SU-DHL-6 (cell line): ENCODE measurements around the gene IYD.

Experiments used
- H2AFZ ChIP-seq: fragments of 200-600 bp; sonication (generic); 2 replicates; pipeline ENCODE4 v1.6.1; 2014; ENCODE audit warnings: low read depth, mild to moderate bottlenecking, moderate library complexity, mixed read lengths, antibody characterized with exemption, low read length; ENCODE audit not compliant: severe bottlenecking
- H3F3A ChIP-seq: fragments of 200-600 bp; shearing (Covaris generic); 2 replicates; pipeline ENCODE4 v1.6.0; 2016; ENCODE audit warnings: antibody characterized with exemption, mild to moderate bottlenecking; ENCODE audit not compliant: insufficient read depth
- H3K27ac ChIP-seq: fragments of 200-600 bp; sonication (generic); 2 replicates; pipeline ENCODE4 v1.5.1; 2016; ENCODE audit warnings: low read depth, mild to moderate bottlenecking, low read length, moderate library complexity, mixed read lengths
- H3K27me3 ChIP-seq: fragments of 200-600 bp; sonication (generic), shearing (Covaris generic); 2 replicates; pipeline ENCODE4 v1.6.0; 2014; ENCODE audit warnings: mild to moderate bottlenecking, low read length
- H3K36me3 ChIP-seq: fragments of 200-600 bp; sonication (generic); 2 replicates; pipeline ENCODE4 v1.6.1; 2014; ENCODE audit warnings: mild to moderate bottlenecking, low read length, mixed read lengths
- H3K4me2 ChIP-seq: fragments of 300-600, 200-600 bp; shearing (Covaris generic), sonication (generic); 2 replicates; pipeline ENCODE4 v1.6.0; 2014; ENCODE audit warnings: low read length, low read depth, mild to moderate bottlenecking; ENCODE audit not compliant: poor library complexity, severe bottlenecking
- H3K4me3 ChIP-seq: fragments of 200-600 bp; sonication (generic); 2 replicates; pipeline ENCODE4 v1.5.1; 2014; ENCODE audit warnings: antibody characterized with exemption, low read length, mild to moderate bottlenecking, mixed read lengths; ENCODE audit not compliant: insufficient read depth, poor library complexity, severe bottlenecking
- H3K79me2 ChIP-seq: fragments of 200-600 bp; sonication (generic); 2 replicates; pipeline ENCODE4 v1.6.1; 2014; ENCODE audit warnings: mild to moderate bottlenecking, low read length, moderate library complexity; ENCODE audit not compliant: insufficient read depth
- H3K9ac ChIP-seq: fragments of 200-600 bp; sonication (generic); 2 replicates; pipeline ENCODE4 v1.7.0; 2014; ENCODE audit warnings: mild to moderate bottlenecking, low read length
- H3K9me2 ChIP-seq: fragments of 200-600 bp; sonication (generic); replicated peaks from 2 replicates; pipeline ENCODE4 v1.6.1; 2014; ENCODE audit warnings: low read length; ENCODE audit not compliant: insufficient read depth
- H3K9me3 ChIP-seq: fragments of 200-600 bp; sonication (generic); 2 replicates; pipeline ENCODE4 v1.6.1; 2014; ENCODE audit warnings: low read length, mixed read lengths; ENCODE audit not compliant: insufficient read depth
- H4K20me1 ChIP-seq: fragments of 200-600 bp; sonication (generic); 2 replicates; pipeline ENCODE4 v1.6.1; 2014; ENCODE audit warnings: low read depth, mild to moderate bottlenecking, antibody characterized with exemption, low read length, moderate library complexity, mixed read lengths
- EZH2phosphoT487 ChIP-seq: fragments of 200-600 bp; sonication (generic), shearing (Covaris generic); conservative IDR thresholded peaks from 2 replicates; pipeline ENCODE4 v1.6.1; 2018; ENCODE audit warnings: mild to moderate bottlenecking, antibody characterized with exemption, low read length, moderate library complexity, mixed read lengths
- TF ChIP-seq, protein P1 (sequence below): fragments of 200-600 bp; sonication (generic); IDR thresholded peaks from one replicate; pipeline ENCODE4 v1.5.1; 2017; ENCODE audit warnings: antibody characterized with exemption, mild to moderate bottlenecking, low read length, moderate library complexity; ENCODE audit not compliant: insufficient read depth, poor library complexity, severe bottlenecking

IYD gene

DNA sequence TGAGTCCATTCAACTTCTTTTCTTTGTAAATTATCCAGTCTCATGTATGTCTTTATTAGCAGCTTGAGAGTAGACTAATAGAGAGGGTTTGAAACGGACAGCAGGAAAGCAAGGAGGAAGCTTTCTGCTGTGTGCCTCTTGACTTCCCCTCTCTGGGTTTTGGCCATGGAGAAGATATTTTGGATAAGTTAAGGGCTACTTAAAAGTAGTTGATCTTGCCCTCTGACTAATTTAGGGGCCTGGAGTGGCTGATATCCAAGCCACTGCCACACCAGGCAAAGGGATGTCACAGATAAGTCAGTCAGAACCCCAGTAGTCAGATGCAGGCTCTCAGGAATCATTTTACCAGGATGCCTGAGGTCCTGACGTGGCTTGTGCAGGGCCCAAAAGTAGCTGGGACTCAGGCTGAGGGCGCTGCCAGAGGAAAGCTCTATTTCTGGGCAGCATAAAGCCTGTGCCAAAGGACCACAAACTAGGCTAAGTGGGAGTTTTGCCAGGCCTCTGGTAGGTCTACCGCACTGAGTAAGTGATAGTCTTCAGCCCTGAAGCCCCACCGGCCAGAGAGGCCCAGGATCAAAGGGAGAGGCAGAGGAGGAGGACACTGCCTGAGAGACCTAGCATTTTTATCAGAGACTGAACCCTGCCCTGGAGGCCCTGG lies 41.6 kb upstream of the IYD start:
- Histone ChIP-seq H3K79me2 (no peaks in the 10 kb centered on the region), H3K4me2 (no peak overlapping the region), H3K27me3 (no peaks in the 10 kb centered on the region), H3K9me3 (no peaks in the 10 kb centered on the region), H3K36me3 (no peaks in the 10 kb centered on the region), H3K27ac (no peak overlapping the region), H4K20me1 (no peaks in the 10 kb centered on the region), H3K9ac (no peak overlapping the region), H2AFZ (no peak overlapping the region), H3F3A (no peaks in the 10 kb centered on the region), H3K4me3 (no peak overlapping the region), H3K9me2 (no peaks in the 10 kb centered on the region)
- TF ChIP-seq, protein P1, sequence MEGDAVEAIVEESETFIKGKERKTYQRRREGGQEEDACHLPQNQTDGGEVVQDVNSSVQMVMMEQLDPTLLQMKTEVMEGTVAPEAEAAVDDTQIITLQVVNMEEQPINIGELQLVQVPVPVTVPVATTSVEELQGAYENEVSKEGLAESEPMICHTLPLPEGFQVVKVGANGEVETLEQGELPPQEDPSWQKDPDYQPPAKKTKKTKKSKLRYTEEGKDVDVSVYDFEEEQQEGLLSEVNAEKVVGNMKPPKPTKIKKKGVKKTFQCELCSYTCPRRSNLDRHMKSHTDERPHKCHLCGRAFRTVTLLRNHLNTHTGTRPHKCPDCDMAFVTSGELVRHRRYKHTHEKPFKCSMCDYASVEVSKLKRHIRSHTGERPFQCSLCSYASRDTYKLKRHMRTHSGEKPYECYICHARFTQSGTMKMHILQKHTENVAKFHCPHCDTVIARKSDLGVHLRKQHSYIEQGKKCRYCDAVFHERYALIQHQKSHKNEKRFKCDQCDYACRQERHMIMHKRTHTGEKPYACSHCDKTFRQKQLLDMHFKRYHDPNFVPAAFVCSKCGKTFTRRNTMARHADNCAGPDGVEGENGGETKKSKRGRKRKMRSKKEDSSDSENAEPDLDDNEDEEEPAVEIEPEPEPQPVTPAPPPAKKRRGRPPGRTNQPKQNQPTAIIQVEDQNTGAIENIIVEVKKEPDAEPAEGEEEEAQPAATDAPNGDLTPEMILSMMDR, result no peak
- TF ChIP-seq EZH2phosphoT487, result no peak

DNA sequence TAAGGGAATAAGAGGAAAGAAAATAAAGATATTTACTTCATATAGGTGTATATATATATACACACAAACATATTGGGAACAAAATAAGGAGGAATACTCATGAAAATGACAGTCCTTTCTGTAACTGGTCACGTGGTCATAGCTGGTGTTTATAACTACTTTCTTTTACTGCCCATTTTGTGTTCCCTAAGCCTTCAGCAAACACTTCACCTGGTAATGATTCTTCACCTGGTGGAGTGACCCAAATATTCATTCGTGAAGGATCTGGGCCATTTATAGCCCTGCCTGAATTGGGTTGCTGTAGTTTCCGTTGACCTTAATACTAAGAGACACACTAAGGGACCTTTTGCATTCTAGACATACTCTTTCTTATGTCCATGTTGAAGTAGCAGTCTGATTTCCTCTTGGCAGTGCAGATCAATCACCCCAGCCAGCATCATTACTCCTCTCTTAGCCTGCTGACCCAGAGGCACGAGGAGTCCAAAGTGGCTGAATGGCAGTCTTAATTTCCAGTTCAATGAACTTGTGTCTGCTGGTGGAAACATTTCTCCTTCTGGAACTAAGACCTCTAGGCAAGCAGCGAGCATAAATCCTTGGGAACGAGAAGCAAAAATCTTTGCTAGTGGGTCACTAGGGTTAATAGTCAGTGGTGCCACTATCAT lies 39.9 kb upstream of the IYD start:
- TF ChIP-seq EZH2phosphoT487, result no peak
- TF ChIP-seq, protein P1, result no peak
- no peak overlapping the region for H3K9ac ChIP-seq
- no peak overlapping the region for H3K4me2 ChIP-seq
- H3K4me3 ChIP-seq, result no peak overlapping the region
- no peak overlapping the region for H2AFZ ChIP-seq
- H3K27ac ChIP-seq, result no peak overlapping the region
- no peaks in the 10 kb centered on the region for H3F3A ChIP-seq
- H3K79me2 ChIP-seq, result no peaks in the 10 kb centered on the region
- no peaks in the 10 kb centered on the region for H3K27me3 ChIP-seq
- no peaks in the 10 kb centered on the region for H3K36me3 ChIP-seq
- no peaks in the 10 kb centered on the region for H3K9me3 ChIP-seq
- H3K9me2 ChIP-seq, result no peaks in the 10 kb centered on the region
- H4K20me1 ChIP-seq, result no peaks in the 10 kb centered on the region

DNA sequence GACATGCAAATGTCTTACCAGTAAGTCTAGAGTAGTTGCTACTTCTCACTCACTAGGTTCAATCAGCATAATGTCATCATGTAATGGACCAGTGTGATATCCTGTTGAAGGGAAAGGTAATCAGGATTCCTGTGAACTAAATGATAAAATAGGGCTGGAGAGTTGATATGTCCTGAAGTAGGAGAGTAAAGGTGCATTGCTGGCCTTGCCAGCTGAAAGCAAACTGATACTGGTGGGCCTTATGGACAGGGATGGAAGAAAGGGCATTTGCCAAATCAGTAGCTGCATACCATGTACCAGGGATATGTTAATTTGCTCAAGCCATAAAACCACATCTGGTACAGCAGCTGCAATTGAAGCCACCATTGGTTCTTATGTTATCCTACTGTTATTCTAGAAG lies 37.5 kb upstream of the IYD start:
- Histone ChIP-seq H3K79me2 (no peaks in the 10 kb centered on the region), H4K20me1 (no peaks in the 10 kb centered on the region), H3K9ac (no peak overlapping the region), H3K27ac (no peak overlapping the region), H3K4me3 (no peak overlapping the region), H3K4me2 (no peak overlapping the region), H3F3A (no peaks in the 10 kb centered on the region), H3K27me3 (no peaks in the 10 kb centered on the region), H2AFZ (no peak overlapping the region), H3K9me3 (no peaks in the 10 kb centered on the region), H3K9me2 (no peaks in the 10 kb centered on the region), H3K36me3 (no peaks in the 10 kb centered on the region)
- no peak for TF ChIP-seq EZH2phosphoT487
- TF ChIP-seq, protein P1, result no peak
